Nucleus accumbens (tissue), 56 donors: ENCODE results near the gene SPOCD1.

Experiments used
- DNase-seq, 56 donors: peaks; one replicate each; lab custom pipeline; 2025; lab: John Stamatoyannopoulos, UW

Gene SPOCD1

DNA sequence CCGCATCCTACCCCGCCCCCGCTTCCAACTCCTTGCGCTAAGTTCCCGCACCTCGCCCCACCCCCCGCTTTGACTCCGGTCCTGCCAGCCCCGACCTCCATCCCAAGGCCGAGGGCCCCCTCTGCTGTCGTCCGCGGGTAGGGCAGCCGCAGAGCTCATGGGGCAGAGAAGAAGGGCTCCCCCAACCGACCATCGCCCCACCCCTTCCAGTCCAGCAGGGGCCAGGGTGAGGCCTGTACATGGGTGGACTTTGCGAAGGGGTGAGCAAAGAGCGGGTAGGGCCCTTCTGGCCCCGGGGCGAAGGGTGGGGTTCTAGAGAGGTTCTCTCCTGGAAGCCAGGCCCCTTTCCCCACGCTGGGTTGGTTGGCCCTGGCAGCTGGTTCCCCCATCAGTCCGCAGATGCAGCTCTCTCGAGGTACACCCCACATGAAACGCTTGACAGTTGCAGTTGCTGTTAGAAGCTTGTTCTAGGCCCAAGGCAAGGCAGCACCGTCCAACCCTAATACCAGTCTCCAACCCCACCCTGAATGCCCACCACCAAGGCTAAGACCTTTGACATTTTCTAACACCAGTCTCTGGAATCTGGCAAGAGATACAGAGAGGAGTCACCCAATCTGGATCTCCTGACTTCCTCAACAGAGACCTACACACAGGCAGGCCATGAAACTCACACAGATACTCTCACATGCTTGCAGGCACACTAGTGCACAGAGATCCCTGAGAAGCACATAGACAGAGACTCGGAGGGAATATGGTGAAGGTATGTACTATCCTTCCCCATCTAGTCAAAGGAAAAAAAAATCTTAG is 26.4 kb downstream of the SPOCD1 start:
- peak; percentile 50 to 98 (median 91) for DNase-seq

DNA sequence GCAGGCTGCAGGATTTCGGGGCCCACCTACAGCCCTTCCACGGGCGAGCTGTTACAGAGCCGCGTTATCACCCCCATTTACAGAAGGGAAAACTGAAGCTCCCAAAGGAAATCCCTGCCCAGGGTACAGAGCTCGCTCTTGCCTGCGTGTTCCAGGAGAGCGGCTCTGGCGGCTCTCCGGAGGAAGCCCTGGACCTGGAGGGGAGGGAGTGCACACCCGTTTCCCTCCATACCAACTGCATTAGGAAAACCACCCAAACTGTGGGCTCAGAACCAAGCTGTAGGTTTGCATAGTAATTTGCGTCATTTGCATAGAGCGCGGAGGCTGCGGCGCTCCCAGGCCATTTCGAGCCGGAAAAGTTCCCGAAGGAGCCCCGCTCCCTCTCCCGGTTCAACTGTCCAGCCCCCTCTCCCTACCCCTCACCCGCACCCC is 27.0 kb downstream of the SPOCD1 start:
- DNase-seq: peak in 6 of 56 donors; percentile 67 to 87 (median 76)

DNA sequence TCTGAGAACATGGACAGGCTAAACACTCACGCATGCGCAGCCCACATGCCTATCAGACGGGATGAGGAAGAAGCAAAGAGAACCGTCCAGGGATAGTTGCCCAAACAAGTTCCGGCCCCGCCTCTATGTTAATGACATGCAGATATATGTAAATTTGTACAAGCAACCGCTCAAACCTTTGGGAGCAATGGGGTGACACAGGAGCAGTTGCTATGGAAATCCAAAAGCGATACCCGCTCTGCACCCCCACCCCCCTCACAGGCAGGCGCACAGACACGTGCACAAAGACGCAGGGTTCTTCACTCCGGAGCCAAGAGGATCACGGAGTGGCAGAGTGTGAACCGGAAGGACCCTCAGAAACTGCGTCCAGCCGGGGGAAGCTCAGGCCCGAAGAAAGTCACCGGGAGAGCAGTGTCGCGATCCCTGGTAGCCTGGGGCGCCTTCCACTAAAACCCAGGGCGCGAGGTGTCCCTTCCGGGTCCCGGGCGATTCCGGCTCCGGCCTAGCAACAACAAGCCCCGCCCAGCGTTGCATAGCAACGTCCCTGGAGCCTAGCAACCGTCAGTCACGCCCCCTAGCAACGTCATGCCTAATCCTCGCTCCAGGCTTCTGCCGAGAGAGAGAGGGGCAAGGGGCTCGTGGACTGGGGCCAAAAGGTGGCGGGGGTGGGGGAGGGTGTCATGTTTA is 27.5 kb downstream of the SPOCD1 start:
- DNase-seq: peak in 55 of 56 donors; percentile 61 to 96 (median 91)

DNA sequence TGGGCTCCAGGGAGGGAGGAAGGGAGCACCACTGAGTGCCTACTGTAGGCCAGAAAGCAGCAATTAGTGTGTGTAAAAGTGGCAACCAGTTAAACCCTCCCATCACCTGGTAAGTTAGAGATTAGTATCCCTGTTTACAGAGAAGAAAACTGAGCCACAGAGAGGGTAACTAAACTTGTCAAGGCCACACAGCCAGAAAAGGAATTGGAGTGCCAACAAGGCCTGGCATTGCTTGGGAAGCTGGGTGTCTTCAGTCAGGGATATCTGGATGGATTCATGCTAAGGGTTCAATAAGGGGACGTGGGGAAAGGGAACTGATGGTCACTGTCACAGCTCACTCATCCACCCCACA is 28.1 kb downstream of the SPOCD1 start:
- DNase-seq: no peak

DNA sequence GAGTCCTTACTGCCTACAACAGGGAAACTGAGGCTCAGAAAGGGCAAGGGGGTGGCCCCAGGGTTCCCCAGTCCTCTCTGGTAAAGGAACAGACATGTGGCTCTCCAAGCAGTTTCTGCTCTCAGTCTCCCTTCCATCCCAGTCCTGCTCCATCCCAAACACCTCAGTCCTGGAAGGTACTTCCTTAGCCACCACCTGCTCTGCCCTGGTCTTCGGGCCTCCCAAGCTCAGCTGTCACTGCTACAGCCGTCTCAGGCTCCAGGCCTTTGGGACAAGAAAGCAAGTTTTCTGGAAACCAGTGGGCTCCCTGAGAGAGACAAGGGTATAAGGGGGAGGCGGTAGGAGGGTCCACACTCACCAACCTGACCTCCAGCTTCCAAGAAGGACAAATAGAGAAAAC is 28.6 kb downstream of the SPOCD1 start:
- no peak for DNase-seq

DNA sequence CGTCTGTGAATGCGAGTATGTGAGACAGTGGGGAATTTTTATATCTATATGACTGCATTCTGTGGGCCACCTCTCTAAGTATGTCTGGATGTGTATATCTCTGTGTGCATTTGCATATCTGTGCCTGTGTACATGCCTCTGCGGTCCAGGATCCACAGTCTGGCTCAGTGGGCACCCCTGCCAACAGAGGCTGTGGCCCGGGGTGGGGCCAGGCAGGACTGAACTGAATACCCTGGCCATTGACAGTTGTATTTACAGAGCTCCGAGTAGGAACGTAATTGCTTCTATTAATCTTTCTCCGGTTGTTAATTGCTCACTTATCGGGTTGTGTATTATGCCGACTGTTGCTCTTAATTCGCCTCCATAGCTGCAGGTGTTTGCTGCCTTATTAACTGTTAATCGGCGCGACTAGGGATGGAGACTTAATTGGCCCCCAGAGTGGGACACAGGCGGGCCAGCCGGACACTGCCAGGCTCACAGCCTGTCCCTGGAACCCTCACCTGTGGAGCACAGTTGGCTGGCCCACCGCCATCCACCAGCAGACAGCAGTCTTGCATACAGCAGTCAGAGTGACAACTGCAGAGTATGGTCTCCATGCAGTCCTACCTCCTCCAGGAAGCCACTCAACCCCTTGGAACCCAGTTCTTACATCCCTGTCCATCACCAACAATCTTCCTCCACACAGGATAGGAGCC is 29.3 kb downstream of the SPOCD1 start:
- no peak for DNase-seq

DNA sequence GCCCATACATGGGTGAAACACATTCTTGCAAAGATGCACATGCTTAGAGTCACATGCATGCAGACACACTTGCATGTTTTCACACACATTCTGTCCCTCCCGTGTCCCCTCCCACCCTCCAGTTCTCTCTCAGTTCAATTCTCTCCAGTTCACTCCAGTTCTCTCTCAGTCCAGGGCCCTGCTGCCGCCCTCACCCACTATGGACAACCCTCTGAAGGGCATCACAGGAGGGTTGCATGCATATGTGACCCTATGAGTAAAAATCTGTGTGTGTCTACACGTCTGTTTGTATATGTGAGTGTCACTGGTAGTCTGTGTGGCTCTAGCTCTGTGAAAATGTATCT is 29.9 kb downstream of the SPOCD1 start:
- DNase-seq: no peak

DNA sequence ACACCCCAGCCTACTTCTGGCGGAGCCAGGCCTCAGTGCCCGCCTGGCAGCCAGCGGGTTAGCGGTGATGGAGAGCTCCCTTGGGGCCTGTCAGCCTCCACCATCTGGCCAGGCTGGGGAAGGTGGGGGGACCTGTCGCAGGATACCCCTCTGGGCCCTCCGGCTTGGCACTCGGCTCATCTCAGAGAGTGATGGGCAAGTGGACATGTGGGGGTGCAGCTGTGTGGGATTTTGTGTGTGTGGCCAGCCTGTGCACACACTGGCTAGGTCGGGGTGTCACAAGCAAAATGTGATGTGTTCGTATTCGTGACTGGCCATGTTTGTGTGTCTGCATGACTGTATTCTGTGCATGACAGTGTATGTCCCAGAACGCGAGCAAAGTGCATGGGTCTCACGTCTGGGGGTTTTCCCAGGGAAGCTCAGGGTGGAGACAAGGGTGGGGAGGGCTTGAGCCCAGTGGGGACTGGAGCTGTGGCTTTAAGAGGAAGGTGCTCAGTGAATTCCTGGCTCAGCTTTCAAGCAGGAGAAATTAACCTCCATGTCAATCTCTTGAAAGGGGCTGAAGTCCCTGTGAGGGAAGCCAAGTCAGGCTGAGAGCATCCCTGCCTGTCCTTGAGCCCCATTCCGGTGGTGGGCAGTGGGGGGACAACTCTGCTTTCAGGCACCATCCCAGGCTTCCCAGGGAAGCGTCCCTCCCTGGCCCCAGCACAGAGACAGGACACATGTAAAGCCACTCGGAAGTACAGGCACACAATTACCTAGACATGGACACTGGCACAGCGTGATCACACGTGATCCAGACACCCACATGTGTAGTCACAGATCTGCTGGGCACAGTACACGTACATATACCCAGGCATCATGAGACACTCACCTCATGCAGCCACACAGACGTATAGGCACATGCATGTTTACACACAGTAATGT is 30.5 kb downstream of the SPOCD1 start:
- no peak for DNase-seq

DNA sequence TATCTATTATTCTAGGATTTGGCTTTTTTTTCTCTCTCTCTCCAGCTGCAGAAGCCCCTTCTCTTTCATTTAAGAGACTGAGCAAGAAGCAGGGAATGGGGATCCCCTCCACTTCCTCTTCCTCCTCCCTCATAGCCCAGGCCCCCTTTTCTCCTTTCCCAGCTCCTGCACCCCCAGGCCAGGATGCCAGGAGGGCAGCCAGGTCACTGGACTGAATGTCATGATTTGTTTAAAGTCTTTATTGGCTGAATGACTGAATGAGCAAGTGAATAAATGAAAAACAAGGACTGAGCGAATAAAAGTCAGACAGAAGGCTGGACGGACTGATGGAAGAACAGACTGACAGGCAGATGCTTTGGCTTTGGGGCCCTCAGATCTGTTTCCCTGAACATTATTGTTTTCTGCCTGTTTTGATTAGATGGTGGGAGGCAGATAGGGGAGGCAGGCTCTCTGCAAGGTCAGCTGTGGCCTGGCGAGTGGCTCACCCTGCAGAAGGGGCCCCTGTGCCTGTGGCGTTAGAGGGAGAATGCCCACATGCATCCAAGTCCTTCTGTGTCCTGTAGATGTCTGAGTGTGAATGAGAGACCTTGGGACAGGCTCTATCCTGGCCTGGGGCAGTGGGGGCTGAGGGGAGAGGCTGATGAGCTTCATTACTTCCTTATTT is 31.3 kb downstream of the SPOCD1 start:
- no peak for DNase-seq

DNA sequence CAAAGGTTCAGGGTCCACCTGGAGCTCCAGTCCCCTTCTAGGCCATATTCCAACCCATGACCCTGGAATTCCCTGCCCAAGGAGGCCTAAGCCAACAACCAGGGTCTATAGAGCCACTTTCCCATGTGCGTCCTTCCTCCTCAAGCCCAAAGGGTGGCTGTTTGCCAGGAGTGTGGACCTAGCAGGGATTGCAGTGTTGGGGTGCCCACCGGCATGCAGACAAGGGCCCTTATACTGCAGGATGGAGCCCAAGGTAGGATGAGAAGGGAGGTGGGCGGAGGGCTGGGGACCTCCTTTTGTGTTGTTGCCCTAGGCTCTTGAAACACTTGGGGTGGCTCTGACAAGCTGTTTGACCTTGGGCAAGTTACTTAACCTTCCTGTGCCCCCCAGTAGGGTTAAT is 32.0 kb downstream of the SPOCD1 start:
- DNase-seq: no peak

DNA sequence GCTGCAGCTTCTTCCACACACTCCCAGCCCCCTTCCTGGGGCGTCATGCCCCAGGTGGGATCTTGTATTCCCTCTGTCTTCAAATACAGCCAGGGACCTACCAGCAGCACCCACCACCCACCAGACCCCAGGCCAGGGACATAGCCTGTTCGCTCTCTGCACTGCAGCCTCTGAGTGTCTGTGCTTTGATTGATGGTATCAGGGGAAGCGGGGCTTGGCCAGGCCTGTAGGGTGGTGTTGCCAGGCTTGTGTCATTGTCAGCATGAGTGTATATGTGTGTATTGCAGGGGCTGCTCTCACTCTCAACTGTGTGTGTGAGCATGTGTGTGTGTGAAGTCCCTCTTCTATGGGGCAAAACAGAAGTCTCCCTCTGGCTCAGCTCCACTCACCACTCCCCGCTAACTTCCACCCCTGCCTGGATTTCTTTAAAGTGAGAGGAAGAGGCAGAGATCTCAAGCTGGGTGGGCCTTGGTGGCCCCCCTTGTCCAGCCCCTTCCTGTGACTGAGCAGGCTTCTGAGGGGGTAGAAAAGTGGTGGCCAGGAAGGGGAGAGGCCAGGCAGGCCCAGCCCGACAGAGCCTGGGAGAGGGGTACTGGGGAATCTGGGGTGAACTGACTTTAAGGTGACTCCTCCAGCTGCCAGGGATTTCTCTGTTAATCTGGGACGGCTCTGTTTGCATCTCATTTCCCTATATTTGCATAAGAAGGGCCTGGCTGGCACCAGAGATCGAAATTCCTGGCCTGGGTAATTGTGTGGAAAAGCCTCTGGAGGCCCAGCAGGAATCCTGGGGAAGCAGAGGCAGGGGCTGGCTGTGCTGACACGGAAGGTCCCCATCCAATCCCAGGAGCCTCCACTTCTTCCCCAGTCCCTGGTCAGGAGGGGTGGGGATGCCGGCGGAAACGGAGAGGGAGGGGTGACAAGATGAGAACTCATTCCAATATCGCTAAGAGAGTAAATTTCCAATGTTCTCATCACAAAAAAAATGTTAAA is 33.1 kb downstream of the SPOCD1 start:
- no peak for DNase-seq

DNA sequence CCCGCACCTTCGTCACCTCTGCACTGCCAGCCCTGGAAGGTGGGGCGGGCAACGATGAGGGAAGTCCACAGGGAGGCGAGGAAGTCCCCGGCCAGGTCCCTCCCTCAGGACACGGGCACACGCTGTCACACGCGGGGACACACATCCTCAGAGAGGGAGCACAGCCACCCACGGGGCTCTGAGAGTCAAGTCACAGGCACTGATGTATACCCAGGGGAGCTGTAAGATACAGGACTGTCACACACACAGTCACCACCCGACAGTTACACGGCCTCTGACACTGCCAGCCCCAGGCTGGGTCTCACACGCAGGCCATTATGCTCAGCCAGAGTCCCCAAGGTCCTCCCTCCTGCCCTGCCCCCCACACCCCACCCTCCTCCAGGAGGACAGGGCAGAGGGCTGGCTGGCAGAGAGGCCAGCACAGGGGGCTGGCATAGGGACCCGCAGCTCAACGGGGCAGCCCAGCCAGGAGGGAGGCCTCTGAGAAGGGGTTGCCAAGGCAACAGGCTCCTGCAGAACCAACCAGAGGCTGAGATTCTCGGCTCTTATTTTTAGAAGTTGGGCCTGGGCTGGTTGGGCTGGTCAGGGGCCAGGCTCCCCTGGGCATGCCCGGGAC is 34.0 kb downstream of the SPOCD1 start:
- DNase-seq: peak in 19 of 56 donors; percentile 11 to 68 (median 33)

DNA sequence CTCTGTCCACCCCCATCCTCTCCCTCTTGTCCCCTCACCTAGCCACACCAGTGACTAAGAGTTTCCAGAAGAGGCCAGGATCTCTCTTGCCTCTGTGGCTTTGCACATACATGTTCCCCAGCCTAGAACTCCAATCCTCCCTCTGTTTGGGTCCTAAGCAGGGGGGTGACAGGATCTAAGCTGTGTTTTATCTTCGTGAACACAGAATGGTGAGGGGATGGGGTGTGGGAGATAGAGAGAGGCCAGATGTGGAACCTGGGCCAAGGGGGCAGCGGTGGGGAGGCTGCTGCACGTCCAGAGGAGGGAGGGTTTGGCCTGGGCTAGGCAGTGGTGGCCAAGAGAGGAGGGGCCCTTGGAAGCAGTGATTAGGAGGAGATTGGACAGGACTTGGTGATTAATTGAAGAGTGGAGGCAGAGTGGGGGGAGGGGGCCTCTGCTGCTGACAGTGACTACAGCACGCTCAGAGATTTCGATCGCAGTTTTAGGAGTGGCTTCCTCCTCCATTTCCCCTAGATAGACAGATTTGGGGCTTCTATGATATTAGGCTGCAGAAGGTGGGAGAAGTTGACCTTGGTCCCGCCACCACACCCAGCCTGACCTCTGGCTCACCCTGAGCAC is 34.6 kb downstream of the SPOCD1 start:
- peak in 1 of 56 donors; percentile 24 for DNase-seq

DNA sequence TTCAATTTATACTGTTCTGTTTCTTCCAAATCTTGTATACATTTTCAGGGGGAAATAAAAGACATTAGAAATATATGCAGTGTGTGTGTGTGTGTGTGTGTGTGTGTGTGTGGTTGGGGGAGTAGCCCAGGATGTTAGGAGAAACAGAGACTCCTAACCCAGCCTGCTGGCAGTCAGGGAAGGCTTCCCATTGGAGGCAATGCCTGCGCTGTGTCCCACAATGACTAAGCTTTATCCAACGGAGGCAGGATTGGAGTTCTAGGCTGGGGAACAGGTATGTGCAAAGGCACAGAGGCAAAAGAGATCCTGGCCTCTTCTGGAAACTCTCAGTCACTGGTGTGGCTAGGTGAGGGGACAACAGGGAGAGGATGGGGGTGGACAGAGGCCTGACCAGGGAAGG is 35.2 kb downstream of the SPOCD1 start:
- DNase-seq: no peak

DNA sequence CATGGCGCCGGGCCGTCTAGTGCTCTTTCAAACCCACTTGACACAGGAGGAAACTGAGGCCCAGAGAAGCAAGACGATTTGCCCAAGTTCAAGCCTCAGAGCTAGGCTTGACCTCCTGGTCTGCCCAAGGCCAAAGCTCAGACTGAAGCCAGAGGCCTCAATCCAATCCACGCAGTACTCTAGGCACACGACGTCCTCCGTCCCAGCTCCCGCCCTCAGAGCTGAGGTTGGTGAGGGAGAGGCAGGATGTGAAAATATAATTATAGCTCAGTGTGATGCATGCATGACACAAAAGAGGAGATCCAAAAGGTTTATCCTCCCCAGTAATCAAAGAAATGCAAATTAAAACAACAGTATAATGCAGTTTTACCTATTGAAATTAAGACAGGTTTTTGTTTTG is 36.1 kb downstream of the SPOCD1 start:
- no peak for DNase-seq

DNA sequence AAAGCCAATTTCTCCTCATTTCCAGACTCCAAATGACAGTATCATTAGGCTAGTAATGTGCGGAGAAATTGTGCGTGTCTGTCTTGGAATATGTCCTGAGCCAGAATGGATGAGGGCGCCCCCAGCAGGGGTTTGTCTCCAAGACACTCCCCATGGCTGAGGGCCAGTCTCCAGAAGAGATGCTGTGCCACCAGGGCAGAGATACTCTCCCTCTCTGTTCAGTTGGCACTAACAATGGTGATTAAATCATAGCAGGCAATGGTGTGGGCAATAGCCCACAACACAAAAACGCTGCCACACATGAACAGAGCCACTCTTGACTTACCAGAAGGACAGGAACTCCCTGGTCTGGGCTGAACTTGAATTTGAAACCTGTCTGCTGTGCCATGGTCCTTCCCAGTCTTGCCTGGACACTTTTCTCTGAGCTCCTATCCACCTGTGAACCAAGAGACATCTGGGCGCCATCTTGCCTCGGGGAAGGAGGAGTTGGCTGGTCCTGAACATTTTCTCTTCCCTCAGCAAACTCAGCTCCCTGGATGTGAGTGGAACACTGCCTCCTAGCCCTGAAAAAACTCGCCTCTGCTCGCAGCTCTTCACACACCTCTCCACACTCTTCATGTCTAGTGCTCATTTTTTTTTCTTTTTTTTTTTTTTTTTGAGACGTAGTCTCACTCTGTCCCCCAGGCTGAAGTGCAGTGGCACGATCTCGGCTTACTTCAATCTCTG is 36.9 kb downstream of the SPOCD1 start:
- no peak for DNase-seq

DNA sequence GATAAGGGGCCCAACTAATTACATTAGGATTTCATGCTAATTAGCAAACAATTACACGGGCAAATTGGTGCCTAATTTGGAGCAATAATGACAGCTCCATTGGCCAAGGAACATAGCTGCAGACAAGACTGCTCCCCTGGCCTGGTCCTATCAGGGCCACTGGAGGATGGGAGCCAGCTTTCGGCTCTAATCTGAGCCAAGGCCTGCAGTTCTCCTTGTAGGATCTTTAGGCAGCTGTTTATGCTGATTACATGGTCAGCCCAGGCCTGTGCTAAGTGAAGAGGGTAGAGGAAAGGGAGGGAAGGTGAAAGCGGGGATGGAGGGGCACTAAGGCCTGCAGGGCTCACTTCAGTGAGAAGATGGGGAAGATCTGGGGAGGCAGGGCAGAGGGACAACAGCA is 39.3 kb downstream of the SPOCD1 start:
- DNase-seq: no peak
